DMS 273 treated with DMSO at 0.1 percent for 48 hours (cell line): ENCODE measurements around the gene YAF2.
A peak's percentile ranks its signal among the peaks of the same experiment; 100 is the strongest.

Experiments used
- DNase-seq: peaks from one replicate; lab custom pipeline; 2025; lab: John Stamatoyannopoulos, UW

The YAF2 gene

GRCh38 chr12:42144408-42145196 is 93.4 kb downstream of the YAF2 start, which contains the start of gene GXYLT1:
Gene GXYLT1, minus strand, starts transcription at chr12:42144874. Its CDS starts 228 bp downstream, at chr12:42144646.
- peak; percentile 54 for DNase-seq

- DNase-seq = no peak
Measured at GRCh38 chr12:42144158-42144407, 94.0 kb downstream of the YAF2 start.

- DNase-seq = no peak
Measured at GRCh38 chr12:42143452-42144157, 94.4 kb downstream of the YAF2 start.

GRCh38 chr12:42141981-42142606 is 96.0 kb downstream of the YAF2 start:
- DNase-seq = no peak

GRCh38 chr12:42140901-42141300 is 97.1 kb downstream of the YAF2 start:
- no peak for DNase-seq

GRCh38 chr12:42135259-42135814 is 102.7 kb downstream of the YAF2 start:
- DNase-seq = no peak

GRCh38 chr12:42130672-42131402 is 107.2 kb downstream of the YAF2 start:
- no peak for DNase-seq

- peak; percentile 30 for DNase-seq
Measured at GRCh38 chr12:42129595-42130204, 108.3 kb downstream of the YAF2 start.

- no peak for DNase-seq
Measured at GRCh38 chr12:42128888-42129287, 109.2 kb downstream of the YAF2 start.

GRCh38 chr12:42128327-42128726 is 109.7 kb downstream of the YAF2 start:
- no peak for DNase-seq

GRCh38 chr12:42126963-42127362 is 111.1 kb downstream of the YAF2 start:
- DNase-seq = no peak

GRCh38 chr12:42125388-42125767 is 112.7 kb downstream of the YAF2 start:
- no peak for DNase-seq

- no peak for DNase-seq
Measured at GRCh38 chr12:42124764-42125387, 113.2 kb downstream of the YAF2 start.

- no peak for DNase-seq
Measured at GRCh38 chr12:42119085-42119633, 118.9 kb downstream of the YAF2 start.

- no peak for DNase-seq
Measured at GRCh38 chr12:42118136-42118879, 119.7 kb downstream of the YAF2 start.

- DNase-seq = no peak
Measured at GRCh38 chr12:42109031-42109430, 129.0 kb downstream of the YAF2 start.
